WTC11 (cell line): ENCODE results near the gene NUDT19.
A peak's percentile ranks its signal among the peaks of the same experiment; 100 is the strongest.

Experiments
- CTCF ChIP-seq: fragments of 200-600 bp; IDR thresholded peaks from 2 replicates; pipeline ENCODE4 v1.8.0; 2022; ENCODE audit warnings: antibody characterized with exemption
- E2F5 ChIP-seq: sonication (generic); formaldehyde crosslinking; IDR thresholded peaks from 2 replicates; pipeline ENCODE4 v1.8.1; 2022; ENCODE audit warnings: mild to moderate bottlenecking, moderate library complexity, missing genetic modification reagents
- FOXP4 ChIP-seq: sonication (generic); formaldehyde crosslinking; IDR thresholded peaks from 2 replicates; pipeline ENCODE4 v1.8.0; 2022; ENCODE audit warnings: mild to moderate bottlenecking, missing genetic modification reagents
- IRF1 ChIP-seq: sonication (generic); formaldehyde crosslinking; IDR thresholded peaks from 2 replicates; pipeline ENCODE4 v1.8.0; 2023; ENCODE audit warnings: missing genetic modification reagents
- JUN ChIP-seq: sonication (generic); formaldehyde crosslinking; IDR thresholded peaks from 2 replicates; pipeline ENCODE4 v1.8.0; 2023; ENCODE audit warnings: mild to moderate bottlenecking, missing genetic modification reagents
- NR2C2 ChIP-seq: sonication (generic); formaldehyde crosslinking; IDR thresholded peaks from 2 replicates; pipeline ENCODE4 v1.8.0; 2022; ENCODE audit warnings: mild to moderate bottlenecking, missing genetic modification reagents
- NR3C1 ChIP-seq: sonication (generic); formaldehyde crosslinking; conservative IDR thresholded peaks from 2 replicates; pipeline ENCODE4 v1.8.1; 2023; ENCODE audit warnings: low read depth, mild to moderate bottlenecking, missing genetic modification reagents
- SP1 ChIP-seq: sonication (generic); formaldehyde crosslinking; conservative IDR thresholded peaks from 2 replicates; pipeline ENCODE4 v1.8.1; 2022; ENCODE audit warnings: missing genetic modification reagents
- TEAD4 ChIP-seq: sonication (generic); formaldehyde crosslinking; IDR thresholded peaks from 2 replicates; pipeline ENCODE4 v1.8.0; 2022; ENCODE audit warnings: mild to moderate bottlenecking, missing genetic modification reagents

- TF ChIP-seq NR3C1, result no peak
- TF ChIP-seq CTCF, result no peak
- TF ChIP-seq IRF1 (CRISPR knock-in tag), result no peak
- TF ChIP-seq SP1, result no peak
- peak; percentile 7; the same call in 1 of the 2 replicates for TF ChIP-seq E2F5 (CRISPR knock-in tag)
- TF ChIP-seq TEAD4 (CRISPR knock-in tag), result no peak
- no peak for TF ChIP-seq FOXP4 (CRISPR knock-in tag)
- TF ChIP-seq JUN (CRISPR knock-in tag), result no peak
- TF ChIP-seq NR2C2 (CRISPR knock-in tag), result no peak
Observed at GRCh38 chr19:32674153-32674930, 17.3 kb upstream of the NUDT19 start.
